HepG2 (cell line): ENCODE data around the gene CCDC33.

ENCODE experiments used
- CTCF ChIP-seq: sonication (generic); formaldehyde crosslinking; IDR thresholded peaks from 2 replicates; pipeline ENCODE4 v1.5.0; 2020; ENCODE audit warnings: mild to moderate bottlenecking, missing genetic modification reagents, moderate library complexity
- DR1 ChIP-seq: sonication (generic); formaldehyde crosslinking; IDR thresholded peaks from 2 replicates; pipeline ENCODE4 v1.8.0; 2021; ENCODE audit warnings: mild to moderate bottlenecking, missing genetic modification reagents, inconsistent platforms
- KLF15 ChIP-seq: sonication (generic); formaldehyde crosslinking; IDR thresholded peaks from 2 replicates; pipeline ENCODE4 v1.8.1; 2023; ENCODE audit warnings: borderline replicate concordance, mild to moderate bottlenecking, inconsistent platforms, missing genetic modification reagents, mixed read lengths
- POLR2AphosphoS5 ChIP-seq: IDR thresholded peaks from 2 replicates; pipeline ENCODE4 v1.6.1; 2012; ENCODE audit warnings: low read depth, low read length
- RBFOX2 ChIP-seq: fragments of 200-400 bp; formaldehyde crosslinking; IDR thresholded peaks from 2 replicates; pipeline ENCODE4 v1.6.1; 2017; ENCODE audit warnings: low read depth, mild to moderate bottlenecking, low read length
- RNF2 ChIP-seq: fragments of 450-650 bp; conservative IDR thresholded peaks from 2 replicates; pipeline ENCODE4 v1.6.1; 2016; ENCODE audit warnings: low read depth
- SMC3 ChIP-seq: IDR thresholded peaks from 2 replicates; pipeline ENCODE4 v1.6.1; 2011; ENCODE audit warnings: low read length, improper control_type of control experiment

GRCh38 chr15:74268020-74268419, 31.9 kb downstream of the CCDC33 start:
- TF ChIP-seq POLR2AphosphoS5 (no peak), RBFOX2 (no peak), CTCF (no peak), RNF2 (no peak), KLF15 (CRISPR knock-in tag) (no peak), SMC3 (no peak), DR1 (CRISPR knock-in tag) (no peak)
